HepG2 (cell line): ENCODE measurements around the gene BCAS4. TPM values are rescaled to one million over a fixed set of nuclear protein-coding genes. Genes with fewer than 3 reads are reported as not detected.
A peak's percentile ranks its signal among the peaks of the same experiment; 100 is the strongest.

Experiments used
- ATF7-NPFF ChIP-seq: sonication (generic); formaldehyde crosslinking; IDR thresholded peaks from 2 replicates; pipeline ENCODE4 v1.8.1; 2023; ENCODE audit warnings: mild to moderate bottlenecking, low read depth, missing genetic modification reagents, moderate library complexity
- KDM2A ChIP-seq: sonication (generic); formaldehyde crosslinking; IDR thresholded peaks from 2 replicates; pipeline ENCODE4 v1.4.0; 2020; ENCODE audit warnings: low read depth, missing genetic modification reagents, borderline replicate concordance
- RFX5 ChIP-seq: IDR thresholded peaks from 2 replicates; pipeline ENCODE4 v1.6.1; 2011; ENCODE audit warnings: low read depth, low read length, improper control_type of control experiment
- SP1 ChIP-seq, 2 experiments: fragments of 450-650 bp in 1 of 2; sonication (generic) in 1 of 2; formaldehyde crosslinking in 1 of 2; IDR thresholded peaks; 2 replicates each; pipeline versions ENCODE4 v1.4.0 to v1.6.1; 2016 to 2020; ENCODE audit warnings: missing genetic modification reagents in 1 of 2
- STAT6 ChIP-seq: sonication (generic); formaldehyde crosslinking; IDR thresholded peaks from 2 replicates; pipeline ENCODE4 v1.4.0; 2020; ENCODE audit warnings: missing genetic modification reagents, mild to moderate bottlenecking, borderline replicate concordance
- TAF15 ChIP-seq: fragments of 200-400 bp; formaldehyde crosslinking; IDR thresholded peaks from one replicate; pipeline ENCODE4 v1.6.1; 2018; ENCODE audit warnings: mild to moderate bottlenecking, low read depth, low read length; ENCODE audit not compliant: poor library complexity, severe bottlenecking
- TCF7L2 ChIP-seq: IDR thresholded peaks from 2 replicates; pipeline ENCODE4 v1.6.1; 2011; ENCODE audit warnings: mild to moderate bottlenecking, low read depth, low read length, moderate library complexity
- TMF1 ChIP-seq: sonication (generic); formaldehyde crosslinking; IDR thresholded peaks from 2 replicates; pipeline ENCODE4 v1.8.1; 2022; ENCODE audit warnings: low read depth, missing genetic modification reagents
- ZBTB1 ChIP-seq: sonication (generic); formaldehyde crosslinking; IDR thresholded peaks from 2 replicates; pipeline ENCODE4 v1.4.0; 2020; ENCODE audit warnings: missing genetic modification reagents, borderline replicate concordance
- ZBTB34 ChIP-seq: sonication (generic); formaldehyde crosslinking; IDR thresholded peaks from 2 replicates; pipeline ENCODE4 v1.8.0; 2022; ENCODE audit warnings: mild to moderate bottlenecking, missing genetic modification reagents
- ZNF17 ChIP-seq: sonication (generic); formaldehyde crosslinking; IDR thresholded peaks from 2 replicates; pipeline ENCODE4 v1.5.0; 2020; ENCODE audit warnings: mild to moderate bottlenecking, missing genetic modification reagents
- ZNF335 ChIP-seq: sonication (generic); formaldehyde crosslinking; IDR thresholded peaks from 2 replicates; pipeline ENCODE4 v1.4.0; 2020; ENCODE audit warnings: missing genetic modification reagents
- ZNF337 ChIP-seq: sonication (generic); formaldehyde crosslinking; IDR thresholded peaks from 2 replicates; pipeline ENCODE4 v1.5.1; 2020; ENCODE audit warnings: missing genetic modification reagents, low read depth, mild to moderate bottlenecking, borderline replicate concordance
- ZNF614 ChIP-seq: IDR thresholded peaks from 2 replicates; pipeline ENCODE4 v1.6.1; 2018; ENCODE audit warnings: missing biosample characterization, missing genetic modification reagents, inconsistent platforms, borderline replicate concordance
- ZNF687 ChIP-seq: sonication (generic); formaldehyde crosslinking; IDR thresholded peaks from 2 replicates; pipeline ENCODE4 v1.5.1; 2020; ENCODE audit warnings: mild to moderate bottlenecking, missing genetic modification reagents, moderate library complexity
- polyA plus RNA-seq, 8 experiments: library from polyadenylated mRNA; depleted of rRNA in 3 of 8; stranded (reverse) in 7 of 8; unstranded in 1 of 8; fragments of >200 nt; fragmentation: Illumina TruSeq in 4 of 8; extraction: Trizol in 4 of 8; gene quantifications; 2 replicates each; pipeline versions ENCODE4 v1.2.1 to v1.2.3, GENCODE V29; 2011 to 2016; ENCODE audit warnings: low read depth in 4 of 8, missing spikeins in 1 of 8, mixed read lengths in 1 of 8; ENCODE audit not compliant: insufficient read depth in 1 of 8
- total RNA-seq, 5 experiments: library from RNA; depleted of rRNA; stranded (reverse); fragments of >200 nt; fragmentation: Illumina TruSeq; extraction: Trizol; gene quantifications; 2 replicates each; pipeline ENCODE4 v1.2.3, GENCODE V29; 2016; ENCODE audit warnings: low read depth in 1 of 5

The BCAS4 gene
- total and polyA plus RNA-seq, 2 of the 13 experiments (the other 11 are each of a cell fraction or from before 2014, with no cell fraction given), result 7.2 to 8.0 TPM

- TF ChIP-seq ATF7-NPFF (CRISPR knock-in tag), result 0 out of 2 replicates have a peak, but pooled peaks have one; percentile 27
- TF ChIP-seq ZNF614 (CRISPR knock-in tag), result peak; percentile 36; the same call in 1 of the 2 replicates
- no peak for TF ChIP-seq ZNF335 (CRISPR knock-in tag)
- TF ChIP-seq ZNF17 (CRISPR knock-in tag), result no peak
- TF ChIP-seq RFX5, result peak; percentile 33; the same call in 1 of the 2 replicates
- TF ChIP-seq ZNF337 (CRISPR knock-in tag), result no peak
- peak; percentile 87 for TF ChIP-seq ZNF687 (CRISPR knock-in tag)
- TF ChIP-seq SP1 (IDR thresholded peaks at IDR 0.05), result no peak
- TF ChIP-seq SP1 (CRISPR knock-in tag; IDR thresholded peaks at IDR 0.05), result peak; percentile 55
- peak; percentile 53; the same call in 1 of the 2 replicates for TF ChIP-seq STAT6 (CRISPR knock-in tag)
- TF ChIP-seq ZBTB1 (CRISPR knock-in tag), result no peak
- no peak for TF ChIP-seq TCF7L2
- 0 out of 2 replicates have a peak, but pooled peaks have one; percentile 47 for TF ChIP-seq TMF1
- no peak for TF ChIP-seq ZBTB34 (CRISPR knock-in tag)
- TF ChIP-seq TAF15, result no peak
- TF ChIP-seq KDM2A (CRISPR knock-in tag), result peak; percentile 87
These were observed at the start of gene BCAS4 (continued) for GRCh38 chr20:50794846-50795634.
